NCI-H526 treated with DMSO at 0.1 percent for 48 hours (cell line): ENCODE measurements around the gene NR1H4.
"Not testable (repeated sequence)": the region's sequence is repeated elsewhere in the genome, so short reads cannot be mapped to it uniquely, and the experiment has no call there.

Experiments
- DNase-seq: peaks from one replicate; lab custom pipeline; 2025; lab: John Stamatoyannopoulos, UW

The NR1H4 gene

GRCh38 chr12:100473716-100474150 lies at the start of gene NR1H4:
NR1H4 (plus strand) TSS chr12:100473866; CDS start chr12:100493324, 19,458 bp downstream.
- no peak for DNase-seq

GRCh38 chr12:100426145-100426544 lies 47.5 kb upstream of the NR1H4 start:
- peak; percentile 94 for DNase-seq

GRCh38 chr12:100427078-100427477 lies 46.6 kb upstream of the NR1H4 start:
- DNase-seq, result no peak

- not testable (repeated sequence) for DNase-seq
Measured at GRCh38 chr12:100430251-100430650, 43.4 kb upstream of the NR1H4 start.

- no peak for DNase-seq
Measured at GRCh38 chr12:100433701-100434100, 40.0 kb upstream of the NR1H4 start.

GRCh38 chr12:100434177-100434576 lies 39.5 kb upstream of the NR1H4 start:
- DNase-seq, result no peak

- no peak for DNase-seq
Measured at GRCh38 chr12:100435957-100436356, 37.7 kb upstream of the NR1H4 start.

- DNase-seq, result peak; percentile 50
Measured at GRCh38 chr12:100437038-100437841, 36.4 kb upstream of the NR1H4 start.

GRCh38 chr12:100439797-100440196 lies 33.9 kb upstream of the NR1H4 start:
- no peak for DNase-seq

GRCh38 chr12:100442403-100442802 lies 31.3 kb upstream of the NR1H4 start:
- no peak for DNase-seq

- DNase-seq, result no peak
Measured at GRCh38 chr12:100443434-100443833, 30.2 kb upstream of the NR1H4 start.

- DNase-seq, result no peak
Measured at GRCh38 chr12:100445081-100445481, 28.6 kb upstream of the NR1H4 start.

GRCh38 chr12:100447381-100447780 lies 26.3 kb upstream of the NR1H4 start:
- no peak for DNase-seq

- no peak for DNase-seq
Measured at GRCh38 chr12:100448656-100449055, 25.0 kb upstream of the NR1H4 start.

- DNase-seq, result no peak
Measured at GRCh38 chr12:100450735-100451134, 22.9 kb upstream of the NR1H4 start.

- DNase-seq, result no peak
Measured at GRCh38 chr12:100453951-100454350, 19.7 kb upstream of the NR1H4 start.

GRCh38 chr12:100455896-100456295 lies 17.8 kb upstream of the NR1H4 start:
- DNase-seq, result no peak

- DNase-seq, result no peak
Measured at GRCh38 chr12:100458191-100458590, 15.5 kb upstream of the NR1H4 start.

- DNase-seq, result no peak
Measured at GRCh38 chr12:100460702-100461101, 13.0 kb upstream of the NR1H4 start.

- no peak for DNase-seq
Measured at GRCh38 chr12:100461330-100461973, 12.2 kb upstream of the NR1H4 start.

- no peak for DNase-seq
Measured at GRCh38 chr12:100463661-100464060, 10.0 kb upstream of the NR1H4 start.

GRCh38 chr12:100464529-100464928 lies 9.1 kb upstream of the NR1H4 start:
- DNase-seq, result no peak

GRCh38 chr12:100468126-100468525 lies 5.5 kb upstream of the NR1H4 start:
- DNase-seq, result no peak
